Muscle layer of colon (tissue), 2 donors: ENCODE data around the gene MED13.
"Not testable (repeated sequence)": the region's sequence is repeated elsewhere in the genome, so short reads cannot be mapped to it uniquely, and the experiment has no call there.

Experiments used
- H3K27ac ChIP-seq: one replicate; pipeline ENCODE4 v1.7.0; 2013; ENCODE audit warnings: low read depth, mild to moderate bottlenecking, low read length, moderate library complexity
- H3K27me3 ChIP-seq, 2 donors: one replicate each; pipeline ENCODE4 v1.7.0; 2013; ENCODE audit warnings: low read length in 2 of 2, mild to moderate bottlenecking in 2 of 2; ENCODE audit not compliant: insufficient read depth in 2 of 2, control insufficient read depth in 1 of 2
- H3K36me3 ChIP-seq: one replicate; pipeline ENCODE4 v1.7.0; 2013; ENCODE audit warnings: mild to moderate bottlenecking, low read length; ENCODE audit not compliant: insufficient read depth
- H3K4me1 ChIP-seq: one replicate; pipeline ENCODE4 v1.7.0; 2013; ENCODE audit warnings: mild to moderate bottlenecking, low read length; ENCODE audit not compliant: insufficient read depth
- H3K4me3 ChIP-seq, 2 donors: one replicate each; pipeline ENCODE4 v1.7.0; 2013; ENCODE audit warnings: low read length in 2 of 2, low read depth in 1 of 2, mild to moderate bottlenecking in 1 of 2, moderate library complexity in 1 of 2
- H3K9ac ChIP-seq: one replicate; pipeline ENCODE4 v1.7.0; 2013; ENCODE audit warnings: low read length
- H3K9me3 ChIP-seq: one replicate; pipeline ENCODE4 v1.7.0; 2013; ENCODE audit warnings: mild to moderate bottlenecking, low read length
- donor health status: abdominal sarcoma.
- donor health status: Adenocarcinoma of cecum.

Gene MED13

DNA sequence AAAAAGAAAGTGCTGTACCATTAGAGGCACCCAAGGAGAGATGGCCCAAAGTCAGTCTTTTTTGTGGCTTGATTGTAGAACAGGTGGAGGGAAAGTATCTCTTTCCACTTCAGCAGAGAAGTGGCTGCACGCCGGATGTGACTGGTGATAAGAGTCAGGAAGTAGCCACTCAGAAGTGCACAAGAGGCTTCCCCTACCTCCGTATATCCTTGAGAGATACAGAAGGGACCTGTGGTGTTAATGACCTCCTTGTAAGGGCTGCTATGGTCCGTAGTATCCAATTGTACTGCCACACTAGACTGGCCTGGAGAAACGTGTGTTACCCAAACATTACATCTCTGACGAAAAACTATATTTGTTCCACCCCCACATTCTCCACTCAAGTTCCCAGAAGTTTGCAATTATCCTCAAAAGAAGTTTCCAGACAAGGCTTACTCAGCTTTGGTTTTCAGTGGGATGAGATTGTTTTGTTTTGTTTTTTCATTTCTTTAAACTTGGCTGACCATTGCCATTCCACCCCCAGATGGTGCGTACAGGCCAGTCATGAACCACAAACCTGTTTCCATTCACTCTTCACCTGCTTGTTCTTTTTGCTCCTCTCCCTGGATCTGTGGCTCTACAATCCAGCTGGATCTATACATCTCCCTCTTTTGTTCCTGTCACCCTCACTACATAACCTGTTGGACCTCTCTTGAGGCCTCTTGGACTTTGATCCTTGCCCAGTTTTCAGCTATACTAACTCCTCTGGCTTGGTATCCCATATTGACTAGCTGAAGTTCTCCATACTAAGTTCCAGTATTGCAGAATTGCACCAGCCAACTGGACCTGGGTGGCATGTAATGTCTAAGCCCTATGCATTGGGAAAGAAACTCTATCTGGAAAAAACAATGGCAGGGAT lies 20.7 kb upstream of the MED13 start:
- no peak overlapping the region for H3K27ac ChIP-seq
- H3K27me3 ChIP-seq, result no peaks in the 10 kb centered on the region
- no peak overlapping the region for H3K9ac ChIP-seq
- no peak overlapping the region for H3K4me3 ChIP-seq
- H3K36me3 ChIP-seq, result no peaks in the 10 kb centered on the region
- no peaks in the 10 kb centered on the region for H3K4me1 ChIP-seq
- H3K9me3 ChIP-seq, result no peaks in the 10 kb centered on the region

DNA sequence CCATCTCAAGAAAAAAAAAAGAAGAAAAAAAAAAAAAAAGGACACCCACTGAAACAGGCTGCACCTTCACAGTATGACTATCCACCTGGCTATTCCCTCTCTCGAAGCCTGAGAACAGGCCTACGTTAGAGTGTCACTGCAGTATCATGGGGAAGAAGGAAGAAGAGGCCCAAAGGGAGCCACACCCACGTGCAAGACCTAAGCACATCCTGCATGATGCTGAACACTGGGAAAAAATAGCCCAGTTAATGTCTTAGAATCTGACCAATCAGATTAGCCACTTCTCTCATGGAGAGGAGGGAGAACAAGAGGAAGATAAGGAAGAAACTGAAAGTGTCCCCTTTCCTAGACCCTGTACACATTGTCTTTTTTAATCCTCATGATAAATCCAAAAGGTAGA lies 19.5 kb upstream of the MED13 start:
- Histone ChIP-seq H3K27ac (no peak overlapping the region), H3K36me3 (no peaks in the 10 kb centered on the region), H3K9me3 (no peaks in the 10 kb centered on the region), H3K27me3 (no peaks in the 10 kb centered on the region), H3K9ac (no peak overlapping the region), H3K4me3 (no peak overlapping the region), H3K4me1 (no peaks in the 10 kb centered on the region)

DNA sequence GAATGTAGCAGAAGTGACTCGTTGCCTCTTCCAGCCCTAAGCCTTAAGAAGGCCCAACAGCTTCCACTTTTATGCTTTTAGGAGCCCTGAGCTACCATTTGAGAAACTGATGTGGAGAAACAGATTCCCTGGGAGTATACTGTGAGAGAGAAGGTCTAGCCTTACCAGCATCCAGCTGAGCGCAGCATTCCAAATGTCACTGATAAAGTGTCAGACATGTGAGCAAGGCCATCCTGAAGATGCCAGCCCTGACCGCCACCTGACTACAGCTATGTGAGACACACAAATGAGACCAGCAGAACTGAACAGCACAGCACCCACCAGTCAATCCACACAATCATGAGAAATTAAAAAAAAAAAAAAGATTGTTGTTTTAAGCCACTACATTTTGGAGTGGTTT lies 18.6 kb upstream of the MED13 start:
- Histone ChIP-seq H3K27ac (no peak overlapping the region), H3K4me3 (no peak overlapping the region), H3K9ac (no peak overlapping the region), H3K4me1 (no peaks in the 10 kb centered on the region), H3K27me3 (no peaks in the 10 kb centered on the region), H3K36me3 (no peaks in the 10 kb centered on the region), H3K9me3 (no peaks in the 10 kb centered on the region)

DNA sequence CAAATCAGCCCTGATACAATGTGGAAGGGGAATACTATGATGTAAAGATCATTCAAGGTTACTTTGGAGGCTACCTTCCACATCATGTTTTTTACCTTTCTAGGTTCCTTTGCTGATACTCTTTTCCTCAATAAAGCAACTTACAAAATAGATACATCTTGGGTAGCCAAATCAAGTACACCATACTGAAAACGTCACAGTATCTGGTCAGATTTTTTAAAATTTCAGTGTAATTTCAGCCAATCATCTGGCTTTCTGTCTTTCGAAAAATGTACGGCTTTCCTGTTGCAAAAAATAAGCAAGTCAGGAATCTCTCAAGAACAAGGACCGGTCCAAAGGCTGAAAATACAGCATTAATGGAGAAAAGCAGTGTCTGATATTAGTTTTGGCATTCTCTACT lies 15.6 kb upstream of the MED13 start:
- Histone ChIP-seq H3K9ac (no peak overlapping the region), H3K9me3 (no peaks in the 10 kb centered on the region), H3K36me3 (no peaks in the 10 kb centered on the region), H3K4me1 (no peaks in the 10 kb centered on the region), H3K4me3 (no peak overlapping the region), H3K27me3 (no peaks in the 10 kb centered on the region), H3K27ac (no peak overlapping the region)

- Histone ChIP-seq H3K4me3 (no peak overlapping the region), H3K27me3 (no peaks in the 10 kb centered on the region), H3K9me3 (no peaks in the 10 kb centered on the region), H3K4me1 (no peaks in the 10 kb centered on the region), H3K36me3 (no peaks in the 10 kb centered on the region), H3K9ac (no peak overlapping the region), H3K27ac (no peak overlapping the region)
These were observed 12.9 kb upstream of the MED13 start for GRCh38 chr17:62078009-62078408.

DNA sequence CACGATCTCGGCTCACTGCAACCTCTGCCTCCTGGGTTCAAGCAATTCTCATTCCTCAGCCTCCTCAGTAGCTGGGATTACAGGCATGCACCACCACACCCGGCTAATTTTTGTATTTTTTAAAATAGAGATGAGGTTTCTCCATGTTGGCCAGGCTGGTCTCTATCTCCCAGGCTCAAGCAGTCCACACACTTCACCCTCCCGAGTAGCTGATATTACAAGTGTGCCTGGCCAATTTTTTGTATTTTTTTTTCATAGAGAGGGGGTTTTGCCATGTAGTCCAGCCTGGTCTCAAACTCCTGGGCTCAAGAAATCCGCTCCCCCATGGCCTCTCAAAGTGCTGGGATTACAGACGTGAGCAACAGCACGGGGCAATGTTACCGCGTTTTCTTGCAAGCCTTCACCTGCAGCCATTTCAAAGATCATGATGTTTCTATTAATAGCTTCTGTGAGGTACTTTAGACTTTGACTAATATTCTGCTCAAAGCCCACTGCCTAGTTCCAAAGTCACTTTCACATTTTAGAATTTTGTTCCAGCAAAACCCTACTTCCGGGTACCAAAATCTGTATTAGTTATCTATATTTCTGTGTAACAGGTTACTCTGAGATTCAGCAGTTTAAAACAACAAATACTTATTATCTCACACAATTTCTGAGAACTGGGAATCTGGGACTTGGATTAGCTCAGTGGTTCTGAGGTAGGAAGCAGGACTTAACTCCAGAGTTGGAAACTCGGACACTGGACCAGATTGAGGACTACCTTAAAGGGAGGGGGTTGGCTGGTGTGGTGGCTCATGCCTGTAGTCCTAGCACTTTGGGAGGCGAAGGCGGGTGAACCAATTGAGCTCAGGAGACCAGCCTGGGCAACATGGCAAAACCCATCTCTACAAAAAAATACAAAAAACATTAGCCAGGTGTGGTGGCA lies 12.0 kb upstream of the MED13 start:
- H3K9me3 ChIP-seq, result no peaks in the 10 kb centered on the region
- H3K27me3 ChIP-seq, result no peaks in the 10 kb centered on the region
- H3K4me3 ChIP-seq, result no peak overlapping the region
- no peak overlapping the region for H3K27ac ChIP-seq
- no peak overlapping the region for H3K9ac ChIP-seq
- no peaks in the 10 kb centered on the region for H3K36me3 ChIP-seq
- H3K4me1 ChIP-seq, result no peaks in the 10 kb centered on the region

DNA sequence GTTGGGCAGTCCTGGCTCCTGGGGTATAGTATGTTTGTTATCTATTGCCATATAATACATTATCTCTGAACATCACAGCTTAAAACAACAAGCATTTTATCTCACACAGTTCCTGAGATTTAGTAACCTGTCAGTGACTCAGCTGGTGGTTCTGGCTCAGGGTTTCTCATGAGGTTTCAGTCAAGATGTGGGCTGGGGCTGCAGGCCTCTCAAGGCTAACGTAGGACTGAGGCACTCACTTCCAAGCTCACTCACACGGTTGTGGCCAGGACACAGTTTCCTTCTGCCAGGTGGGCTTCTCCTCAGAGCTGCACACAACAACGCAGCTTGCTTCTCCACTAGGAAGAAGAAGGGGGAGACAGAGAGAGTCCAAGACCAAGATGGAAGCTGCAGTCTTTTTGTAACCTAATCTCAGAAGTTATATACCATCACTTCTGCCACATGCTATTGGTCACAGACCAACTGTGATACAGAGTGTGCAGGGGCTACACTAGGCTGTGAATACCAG lies 10.3 kb upstream of the MED13 start:
- H3K27ac ChIP-seq, result no peak overlapping the region
- no peaks in the 10 kb centered on the region for H3K9me3 ChIP-seq
- no peaks in the 10 kb centered on the region for H3K27me3 ChIP-seq
- no peak overlapping the region for H3K9ac ChIP-seq
- H3K4me1 ChIP-seq, result no peaks in the 10 kb centered on the region
- H3K36me3 ChIP-seq, result no peaks in the 10 kb centered on the region
- no peak overlapping the region for H3K4me3 ChIP-seq

GRCh38 chr17:62073993-62074392 lies 8.9 kb upstream of the MED13 start:
- Histone ChIP-seq H3K4me3 (no peak overlapping the region), H3K36me3 (no peaks in the 10 kb centered on the region), H3K27me3 (no peaks in the 10 kb centered on the region), H3K9ac (no peak overlapping the region), H3K4me1 (no peaks in the 10 kb centered on the region), H3K9me3 (no peaks in the 10 kb centered on the region), H3K27ac (no peak overlapping the region)

DNA sequence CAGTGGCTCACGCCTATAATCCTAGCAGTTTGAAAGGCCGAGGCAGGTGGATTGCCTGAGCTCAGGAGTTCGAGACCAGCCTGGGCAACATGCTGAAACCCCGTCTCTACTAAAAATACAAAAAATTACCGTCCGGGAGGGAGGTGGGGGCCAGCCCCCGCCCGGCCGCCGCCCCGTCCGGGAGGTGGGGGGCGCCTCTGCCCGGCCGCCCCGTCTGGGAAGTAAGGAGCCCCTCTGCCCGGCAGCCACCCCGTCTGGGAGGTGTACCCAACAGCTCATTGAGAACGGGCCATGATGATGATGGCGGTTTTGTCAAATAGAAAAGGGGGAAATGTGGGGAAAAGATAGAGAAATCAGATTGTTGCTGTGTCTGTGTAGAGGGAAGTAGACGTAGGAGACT lies 7.8 kb upstream of the MED13 start:
- H3K9ac ChIP-seq, H3K4me1 ChIP-seq, H3K9me3 ChIP-seq, H3K27me3 ChIP-seq, H3K36me3 ChIP-seq, H3K4me3 ChIP-seq, H3K27ac ChIP-seq: not testable (repeated sequence)

GRCh38 chr17:62070900-62071299 lies 5.8 kb upstream of the MED13 start:
- no peaks in the 10 kb centered on the region for H3K4me1 ChIP-seq
- no peaks in the 10 kb centered on the region for H3K36me3 ChIP-seq
- H3K27me3 ChIP-seq, result no peaks in the 10 kb centered on the region
- no peak overlapping the region for H3K9ac ChIP-seq
- no peaks in the 10 kb centered on the region for H3K9me3 ChIP-seq
- no peak overlapping the region for H3K4me3 ChIP-seq
- H3K27ac ChIP-seq, result no peak overlapping the region
